K562 (cell line): ENCODE data around the gene ATXN7. TPM values are rescaled to one million over a fixed set of nuclear protein-coding genes. Genes with fewer than 3 reads are reported as not detected.

Experiments
- ATAC-seq: fragments of 200-7000 bp; cut with Tn5 transposase; 3 replicates; pipeline ENCODE4 v1.9.1; 2020; ENCODE audit warnings: moderate library complexity
- BruUV-seq: library from RNA; stranded (reverse); fragments of 400-500 nt; replicated peaks from 2 replicates; lab custom pipeline; 2021; lab: Mats Ljungman, UMichigan
- CTCF ChIA-PET: fragments of 300-600 bp; formaldehyde crosslinking; extraction: SDS; loops from one replicate; lab custom pipeline; 2021; ENCODE audit warnings: low intra/inter-chr PET ratio; lab: Yijun Ruan, JAX
- POLR2A ChIA-PET: fragments of 300-600, 350-650 bp; sonication (Branson Sonifier 250); formaldehyde crosslinking; extraction: SDS; loops from one replicate; lab custom pipeline; 2021; ENCODE audit warnings: antibody characterized with exemption, inconsistent platforms; lab: Yijun Ruan, JAX
- DNase-seq, 4 experiments: peaks; one replicate each; pipeline versions ENCODE4 v3.0.0 to v3.0.0-alpha.2; 2011 to 2018; ENCODE audit warnings: low spot score in 3 of 4, mixed read lengths in 3 of 4; ENCODE audit errors: extremely low read depth in 1 of 4
- FAIRE-seq: peaks from 2 replicates; lab custom pipeline; 2011; peaks lifted over from hg19 to GRCh38; lab: Jason Lieb, UNC
- H2AFZ ChIP-seq: 2 replicates; pipeline ENCODE4 v1.6.0; 2011; ENCODE audit warnings: low read depth, low read length, control low read depth, inconsistent platforms
- H3K27ac ChIP-seq: fragments of 200-600 bp; 3 replicates; pipeline ENCODE4 v1.8.0; 2011; ENCODE audit warnings: low read depth, mild to moderate bottlenecking, control low read depth, inconsistent platforms, low read length, moderate library complexity, mixed read lengths; ENCODE audit errors: extremely low read depth
- H3K27me3 ChIP-seq, 2 experiments: fragments of 300-600 bp in 1 of 2; 2 replicates in 1 of 2; 3 replicates in 1 of 2; pipeline versions ENCODE4 v1.6.0 to v1.8.0; 2011; ENCODE audit warnings: inconsistent platforms in 2 of 2, low read length in 2 of 2, mild to moderate bottlenecking in 1 of 2, mixed read lengths in 1 of 2, moderate library complexity in 1 of 2; ENCODE audit not compliant: control insufficient read depth in 2 of 2, insufficient read depth in 2 of 2
- H3K36me3 ChIP-seq: fragments of 300-600 bp; 3 replicates; pipeline ENCODE4 v1.8.0; 2011; ENCODE audit warnings: mild to moderate bottlenecking, low read length, inconsistent platforms; ENCODE audit not compliant: control insufficient read depth, insufficient read depth
- H3K4me1 ChIP-seq, 2 experiments: fragments of 200-600 bp in 1 of 2; replicated peaks in 1 of 2; 2 replicates in 1 of 2; 3 replicates in 1 of 2; pipeline versions ENCODE4 v1.5.1 to v1.8.0; 2011; ENCODE audit warnings: inconsistent platforms in 2 of 2, low read length in 2 of 2, mild to moderate bottlenecking in 1 of 2, mixed read lengths in 1 of 2, moderate library complexity in 1 of 2; ENCODE audit not compliant: control insufficient read depth in 2 of 2, insufficient read depth in 2 of 2
- H3K4me2 ChIP-seq: 2 replicates; pipeline ENCODE4 v1.6.1; 2011; ENCODE audit warnings: low read length, control low read depth, inconsistent platforms, mixed read lengths; ENCODE audit not compliant: insufficient read depth
- H3K4me3 ChIP-seq: fragments of 200-600 bp; sonication (generic), shearing (Covaris generic); 2 replicates; pipeline ENCODE4 v1.5.1; 2016; ENCODE audit warnings: control low read depth, inconsistent platforms
- H3K79me2 ChIP-seq: fragments of 200-600 bp; 3 replicates; pipeline ENCODE4 v1.8.0; 2011; ENCODE audit warnings: low read length, inconsistent platforms; ENCODE audit not compliant: control insufficient read depth, insufficient read depth
- H3K9ac ChIP-seq, 2 experiments: 2 replicates each; pipeline versions ENCODE4 v1.6.0 to v1.6.1; 2011; ENCODE audit warnings: low read depth in 2 of 2, low read length in 2 of 2, control low read depth in 1 of 2, inconsistent platforms in 1 of 2, mild to moderate bottlenecking in 1 of 2, mixed read lengths in 1 of 2; ENCODE audit not compliant: insufficient read depth in 1 of 2
- H3K9me1 ChIP-seq: one replicate; pipeline ENCODE4 v1.6.0; 2011; ENCODE audit warnings: inconsistent platforms, mild to moderate bottlenecking, low read length, moderate library complexity; ENCODE audit not compliant: control insufficient read depth, insufficient read depth
- H3K9me3 ChIP-seq: replicated peaks from 2 replicates; pipeline ENCODE4 v1.5.1; 2011; ENCODE audit warnings: low read depth, low read length, inconsistent platforms; ENCODE audit not compliant: control insufficient read depth, insufficient read depth
- H4K20me1 ChIP-seq: replicated peaks from 2 replicates; pipeline ENCODE4 v1.6.1; 2011; ENCODE audit warnings: low read length, inconsistent platforms, mixed read lengths; ENCODE audit not compliant: control insufficient read depth, insufficient read depth
- ELF4 ChIP-seq: fragments of 450-650 bp; formaldehyde crosslinking; IDR thresholded peaks from 2 replicates; pipeline ENCODE4 v1.4.0; 2022; ENCODE audit warnings: missing genetic modification characterization
- FOXA1 ChIP-seq: fragments of 450-650 bp; IDR thresholded peaks from 2 replicates; pipeline ENCODE4 v1.6.1; 2016; ENCODE audit warnings: mild to moderate bottlenecking, borderline replicate concordance
- HCFC1 ChIP-seq: IDR thresholded peaks from 2 replicates; pipeline ENCODE4 v1.6.1; 2012; ENCODE audit warnings: low read depth, low read length, improper control_type of control experiment
- MEF2D ChIP-seq: conservative IDR thresholded peaks from 2 replicates; pipeline ENCODE4 v1.6.1; 2016; ENCODE audit warnings: low read depth, missing genetic modification characterization, missing compliant biosample characterization
- NR2F6 ChIP-seq: fragments of 450-650 bp; formaldehyde crosslinking; IDR thresholded peaks from 2 replicates; pipeline ENCODE4 v1.4.0; 2020; ENCODE audit warnings: mild to moderate bottlenecking
- PCBP2 ChIP-seq: fragments of 200-400 bp; formaldehyde crosslinking; IDR thresholded peaks from 2 replicates; pipeline ENCODE4 v1.6.1; 2018; ENCODE audit warnings: low read length, low read depth, mild to moderate bottlenecking, moderate library complexity; ENCODE audit not compliant: poor library complexity, severe bottlenecking
- POLR2H ChIP-seq: IDR thresholded peaks from 2 replicates; pipeline ENCODE4 v1.6.1; 2016; ENCODE audit warnings: missing genetic modification characterization, low read depth, mild to moderate bottlenecking, control low read depth, missing compliant biosample characterization, moderate library complexity
- WGBS: fragments of 100-300 bp; shearing (Covaris generic); methylation state at CpG from one replicate; pipeline ENCODE4 v1.1.6; 2016; ENCODE audit warnings: low coverage, mixed read lengths; ENCODE audit not compliant: insufficient coverage; ENCODE audit errors: missing lambda C conversion rate; 5-methylcytosine and 5-hydroxymethylcytosine counted together
- in situ Hi-C: fragments of 300-500 bp; cut with MboI; formaldehyde crosslinking; loops from 4 replicates; pipeline ENCODE4 v1.15.0; 2018; ENCODE audit warnings: inconsistent platforms, mixed read lengths
- intact Hi-C: fragments of 100-400 bp; cut with micrococcal nuclease; formaldehyde crosslinking; loops from 2 replicates; pipeline ENCODE4 v1.14.2; 2022
- polyA plus RNA-seq, 8 experiments: library from polyadenylated mRNA; depleted of rRNA in 4 of 8; stranded (reverse) in 5 of 8; unstranded in 3 of 8; fragments of >200 nt; fragmentation: Nextera tagmentation in 2 of 8; fragmentation: Illumina TruSeq in 1 of 8; extraction: Ambion mirVana in 2 of 8; extraction: Trizol in 1 of 8; gene quantifications; 2 replicates each; pipeline versions ENCODE4 v1.2.1 to v1.2.3, GENCODE V29; 2011 to 2014; ENCODE audit warnings: inconsistent platforms in 1 of 8, missing spikeins in 1 of 8
- total RNA-seq, 7 experiments: library from RNA; depleted of rRNA in 6 of 7; stranded (reverse); fragments of >200 nt in 6 of 7; fragmentation: Illumina TruSeq in 2 of 7; extraction: Trizol in 2 of 7; gene quantifications; 2 replicates each; pipeline versions ENCODE4 v1.2.1 to v1.2.3, GENCODE V29; 2011 to 2021; ENCODE audit warnings: low replicate concordance in 1 of 7
- TF ChIP-seq, protein P1 (sequence below): sonication (generic); formaldehyde crosslinking; IDR thresholded peaks from 2 replicates; pipeline ENCODE4 v1.8.0; 2022; ENCODE audit warnings: mild to moderate bottlenecking, missing genetic modification reagents, borderline replicate concordance
- TF ChIP-seq, protein P2 (sequence below): fragments of 250-450 bp; sonication (Bioruptor Pico); IDR thresholded peaks from 2 replicates; pipeline ENCODE4 v1.4.0; 2020; ENCODE audit warnings: borderline replicate concordance
- TF ChIP-seq, protein P3 (sequence below): fragments of 450-650 bp; formaldehyde crosslinking; IDR thresholded peaks from 2 replicates; pipeline ENCODE4 v1.4.0; 2020; ENCODE audit warnings: mild to moderate bottlenecking, moderate library complexity
- TF ChIP-seq, protein P4 (sequence below): conservative IDR thresholded peaks from 2 replicates; pipeline ENCODE4 v1.6.1; 2011; ENCODE audit warnings: low read depth, mild to moderate bottlenecking, low read length; ENCODE audit not compliant: control insufficient read depth

The ATXN7 gene
- total and polyA plus RNA-seq, 9 of the 15 experiments (the other 6 are each of a cell fraction or from before 2014, with no cell fraction given), result 0.41 to 9.2 (median 6.7) TPM

DNA sequence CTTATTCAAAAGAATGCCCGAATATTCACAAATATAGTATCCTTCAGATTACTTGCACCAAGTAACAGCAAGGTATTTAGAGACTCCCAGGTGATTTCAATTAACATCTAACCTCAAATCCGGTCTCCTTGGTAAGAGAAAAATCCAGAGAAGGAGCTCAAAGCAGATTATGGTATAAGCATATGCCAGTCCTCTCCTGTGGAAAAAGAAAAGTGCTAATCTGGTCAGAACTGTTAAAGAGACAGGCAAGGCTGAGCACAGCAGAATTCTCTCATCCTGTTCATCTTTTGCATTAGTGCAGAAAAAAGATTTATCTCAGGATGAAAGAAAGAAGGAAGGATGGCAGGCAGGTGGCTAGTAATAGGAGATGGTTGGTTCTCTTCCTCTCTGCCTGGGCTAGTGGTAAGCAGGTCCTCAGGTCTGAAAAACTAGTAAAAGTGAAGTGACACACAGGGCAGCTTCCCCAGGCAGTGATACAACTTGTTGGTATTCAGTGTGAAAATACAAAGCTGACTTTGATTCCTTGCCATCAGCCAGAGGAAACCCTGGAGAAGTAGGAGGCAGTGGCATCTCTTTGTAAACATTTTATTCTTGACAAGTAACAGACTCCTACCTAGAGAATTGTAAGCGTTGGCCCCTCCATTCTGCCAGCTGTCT is 14.2 kb downstream of the ATXN7 start:
- no TSS peak for BruUV-seq

More for the DNA sequence above, 14.2 kb downstream of the ATXN7 start:
- DNase-seq (no peak), ATAC-seq (no peak), FAIRE-seq (no peak)
- no peaks in the 10 kb centered on the region for H3K9me1 ChIP-seq
- peaks cover 53% of the 10 kb centered on the region for H3K79me2 ChIP-seq
- no peak overlapping the region for H3K27ac ChIP-seq
- in situ Hi-C loops, result no loop called here
- no peaks in the 10 kb centered on the region for H3K9me3 ChIP-seq
- intact Hi-C loops, result no loop called here
- H3K36me3 ChIP-seq, result no peaks in the 10 kb centered on the region
- H3K4me2 ChIP-seq, result no peak overlapping the region
- TF ChIP-seq, protein P1, sequence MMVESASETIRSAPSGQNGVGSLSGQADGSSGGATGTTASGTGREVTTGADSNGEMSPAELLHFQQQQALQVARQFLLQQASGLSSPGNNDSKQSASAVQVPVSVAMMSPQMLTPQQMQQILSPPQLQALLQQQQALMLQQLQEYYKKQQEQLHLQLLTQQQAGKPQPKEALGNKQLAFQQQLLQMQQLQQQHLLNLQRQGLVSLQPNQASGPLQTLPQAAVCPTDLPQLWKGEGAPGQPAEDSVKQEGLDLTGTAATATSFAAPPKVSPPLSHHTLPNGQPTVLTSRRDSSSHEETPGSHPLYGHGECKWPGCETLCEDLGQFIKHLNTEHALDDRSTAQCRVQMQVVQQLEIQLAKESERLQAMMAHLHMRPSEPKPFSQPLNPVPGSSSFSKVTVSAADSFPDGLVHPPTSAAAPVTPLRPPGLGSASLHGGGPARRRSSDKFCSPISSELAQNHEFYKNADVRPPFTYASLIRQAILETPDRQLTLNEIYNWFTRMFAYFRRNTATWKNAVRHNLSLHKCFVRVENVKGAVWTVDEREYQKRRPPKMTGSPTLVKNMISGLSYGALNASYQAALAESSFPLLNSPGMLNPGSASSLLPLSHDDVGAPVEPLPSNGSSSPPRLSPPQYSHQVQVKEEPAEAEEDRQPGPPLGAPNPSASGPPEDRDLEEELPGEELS (CRISPR knock-in tag), result no peak
- TF ChIP-seq PCBP2 (no peak), POLR2H (tag) (no peak), ELF4 (CRISPR knock-in tag) (no peak), HCFC1 (no peak), MEF2D (tag) (no peak), NR2F6 (CRISPR knock-in tag) (no peak), FOXA1 (no peak)
- TF ChIP-seq, protein P2, sequence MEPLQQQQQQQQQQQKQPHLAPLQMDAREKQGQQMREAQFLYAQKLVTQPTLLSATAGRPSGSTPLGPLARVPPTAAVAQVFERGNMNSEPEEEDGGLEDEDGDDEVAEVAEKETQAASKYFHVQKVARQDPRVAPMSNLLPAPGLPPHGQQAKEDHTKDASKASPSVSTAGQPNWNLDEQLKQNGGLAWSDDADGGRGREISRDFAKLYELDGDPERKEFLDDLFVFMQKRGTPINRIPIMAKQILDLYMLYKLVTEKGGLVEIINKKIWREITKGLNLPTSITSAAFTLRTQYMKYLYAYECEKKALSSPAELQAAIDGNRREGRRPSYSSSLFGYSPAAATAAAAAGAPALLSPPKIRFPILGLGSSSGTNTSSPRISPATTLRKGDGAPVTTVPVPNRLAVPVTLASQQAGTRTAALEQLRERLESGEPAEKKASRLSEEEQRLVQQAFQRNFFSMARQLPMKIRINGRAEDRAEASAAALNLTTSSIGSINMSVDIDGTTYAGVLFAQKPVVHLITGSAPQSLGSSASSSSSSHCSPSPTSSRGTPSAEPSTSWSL (CRISPR knock-in tag), result no peak
- TF ChIP-seq, protein P3, sequence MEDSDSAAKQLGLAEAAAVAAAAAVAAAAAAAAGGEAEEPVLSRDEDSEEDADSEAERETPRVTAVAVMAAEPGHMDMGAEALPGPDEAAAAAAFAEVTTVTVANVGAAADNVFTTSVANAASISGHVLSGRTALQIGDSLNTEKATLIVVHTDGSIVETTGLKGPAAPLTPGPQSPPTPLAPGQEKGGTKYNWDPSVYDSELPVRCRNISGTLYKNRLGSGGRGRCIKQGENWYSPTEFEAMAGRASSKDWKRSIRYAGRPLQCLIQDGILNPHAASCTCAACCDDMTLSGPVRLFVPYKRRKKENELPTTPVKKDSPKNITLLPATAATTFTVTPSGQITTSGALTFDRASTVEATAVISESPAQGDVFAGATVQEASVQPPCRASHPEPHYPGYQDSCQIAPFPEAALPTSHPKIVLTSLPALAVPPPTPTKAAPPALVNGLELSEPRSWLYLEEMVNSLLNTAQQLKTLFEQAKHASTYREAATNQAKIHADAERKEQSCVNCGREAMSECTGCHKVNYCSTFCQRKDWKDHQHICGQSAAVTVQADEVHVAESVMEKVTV (CRISPR knock-in tag), result no peak
- TF ChIP-seq, protein P4, sequence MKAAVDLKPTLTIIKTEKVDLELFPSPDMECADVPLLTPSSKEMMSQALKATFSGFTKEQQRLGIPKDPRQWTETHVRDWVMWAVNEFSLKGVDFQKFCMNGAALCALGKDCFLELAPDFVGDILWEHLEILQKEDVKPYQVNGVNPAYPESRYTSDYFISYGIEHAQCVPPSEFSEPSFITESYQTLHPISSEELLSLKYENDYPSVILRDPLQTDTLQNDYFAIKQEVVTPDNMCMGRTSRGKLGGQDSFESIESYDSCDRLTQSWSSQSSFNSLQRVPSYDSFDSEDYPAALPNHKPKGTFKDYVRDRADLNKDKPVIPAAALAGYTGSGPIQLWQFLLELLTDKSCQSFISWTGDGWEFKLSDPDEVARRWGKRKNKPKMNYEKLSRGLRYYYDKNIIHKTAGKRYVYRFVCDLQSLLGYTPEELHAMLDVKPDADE, result no peak
- TF ChIP-seq, all 486 proteins: peak for 0
- Histone ChIP-seq H4K20me1 (peaks cover 12% of the 10 kb centered on the region; the same call in 1 of the 2 replicates), H3K27me3 (no peaks in the 10 kb centered on the region), H3K4me1 (no peaks in the 10 kb centered on the region), H3K4me3 (no peak overlapping the region), H3K9ac (no peak overlapping the region), H2AFZ (no peak overlapping the region)
- ChIA-PET CTCF (no interaction called here), POLR2A (no interaction called here)
- 72% methylated on average over 3 of the region's 3 CpGs for WGBS
